ENCODE data around the gene CDH4.

The CDH4 gene

GRCh38 chr20:61916318-61916891 is 664.3 kb downstream of the CDH4 start:
- DNase-seq = no peak

DNA sequence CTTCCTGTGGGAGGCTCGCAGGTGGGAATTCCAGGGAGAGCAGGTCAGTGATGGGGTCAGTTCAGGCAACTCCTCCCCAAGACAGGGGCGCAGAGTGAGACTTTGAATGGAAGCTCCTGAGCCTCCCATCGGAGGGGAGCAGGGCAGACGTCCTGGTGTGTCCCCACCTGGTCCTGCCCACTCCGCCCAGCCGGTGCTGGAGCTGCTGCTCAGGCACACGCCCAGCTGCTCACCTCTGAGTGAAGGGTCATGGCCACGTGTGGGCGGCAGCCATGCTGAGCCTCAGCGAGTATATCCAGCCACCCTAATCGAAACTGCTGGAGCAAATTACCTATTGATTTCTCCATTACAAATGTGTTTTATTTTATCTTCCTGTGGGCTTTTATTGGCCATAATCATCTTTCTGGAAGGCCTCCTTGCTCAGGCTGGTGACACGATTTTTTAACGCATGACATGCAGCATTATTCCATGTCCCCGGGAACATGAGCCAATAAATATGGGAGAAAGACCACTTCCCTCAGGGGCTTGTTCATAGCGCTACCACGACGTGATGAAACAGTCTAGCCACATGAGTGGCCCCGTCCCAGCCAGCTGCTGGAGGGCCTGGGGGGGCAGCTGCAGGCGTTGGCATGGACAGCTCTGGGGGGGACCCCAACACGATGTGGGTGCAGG is 665.5 kb downstream of the CDH4 start:
- DNase-seq = no peak

GRCh38 chr20:61918548-61918947 is 666.5 kb downstream of the CDH4 start:
- no peak for DNase-seq

GRCh38 chr20:61919239-61919638 is 667.2 kb downstream of the CDH4 start:
- DNase-seq = no peak

- DNase-seq = no peak
Measured at GRCh38 chr20:61919675-61920365, 667.8 kb downstream of the CDH4 start.

- no peak for DNase-seq
Measured at GRCh38 chr20:61922411-61922810, 670.4 kb downstream of the CDH4 start.

DNA sequence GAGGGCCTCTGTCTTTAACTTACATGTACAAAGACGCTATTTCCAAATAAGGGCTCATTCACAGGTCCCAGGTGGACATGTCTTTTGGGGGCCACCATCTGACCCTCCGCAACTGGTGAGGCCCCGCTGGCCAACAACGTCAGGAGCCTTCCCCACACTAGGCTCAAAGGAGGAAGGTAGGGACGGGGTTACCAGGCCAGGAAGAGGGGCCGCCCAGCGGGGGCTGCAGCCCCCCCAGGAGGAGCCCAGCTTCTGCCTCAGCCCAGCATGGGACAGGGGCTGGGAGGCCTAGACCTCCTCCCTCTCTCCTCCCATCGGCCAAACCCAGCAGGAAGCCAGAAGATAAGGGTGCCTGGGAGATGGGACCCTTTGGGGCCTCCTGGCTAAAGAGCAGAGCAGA is 670.9 kb downstream of the CDH4 start:
- no peak for DNase-seq

DNA sequence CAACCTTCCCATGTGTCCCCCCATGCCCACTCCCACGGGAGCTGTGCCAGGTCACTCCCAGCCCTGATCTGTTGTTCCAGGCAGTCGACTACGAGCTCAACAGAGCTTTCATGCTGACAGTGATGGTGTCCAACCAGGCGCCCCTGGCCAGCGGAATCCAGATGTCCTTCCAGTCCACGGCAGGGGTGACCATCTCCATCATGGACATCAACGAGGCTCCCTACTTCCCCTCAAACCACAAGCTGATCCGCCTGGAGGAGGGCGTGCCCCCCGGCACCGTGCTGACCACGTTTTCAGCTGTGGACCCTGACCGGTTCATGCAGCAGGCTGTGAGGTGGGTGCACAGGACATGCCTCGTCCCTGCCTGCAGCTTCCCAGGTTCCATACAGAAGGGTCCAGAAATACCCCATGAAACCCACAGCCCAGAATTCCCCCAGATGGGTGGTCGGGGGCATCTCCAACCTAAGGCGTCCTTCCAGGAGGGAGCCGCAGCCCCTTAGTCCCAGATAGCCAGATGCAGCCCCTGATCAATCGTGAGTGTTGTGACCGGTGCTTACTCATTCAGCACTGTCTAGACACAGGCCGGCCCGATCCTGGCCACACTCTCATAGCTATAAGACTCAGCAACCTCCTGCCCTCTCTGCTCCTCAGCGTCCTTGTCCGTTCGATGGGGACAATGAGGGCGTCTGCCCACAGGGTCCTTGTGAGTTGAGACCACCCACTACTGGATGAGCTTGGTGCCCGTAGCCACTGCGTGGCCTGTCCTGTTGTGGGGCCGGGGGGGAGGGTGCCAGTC is 671.5 kb downstream of the CDH4 start:
- no peak for DNase-seq

GRCh38 chr20:61924211-61924857 is 672.3 kb downstream of the CDH4 start:
- no peak for DNase-seq

DNA sequence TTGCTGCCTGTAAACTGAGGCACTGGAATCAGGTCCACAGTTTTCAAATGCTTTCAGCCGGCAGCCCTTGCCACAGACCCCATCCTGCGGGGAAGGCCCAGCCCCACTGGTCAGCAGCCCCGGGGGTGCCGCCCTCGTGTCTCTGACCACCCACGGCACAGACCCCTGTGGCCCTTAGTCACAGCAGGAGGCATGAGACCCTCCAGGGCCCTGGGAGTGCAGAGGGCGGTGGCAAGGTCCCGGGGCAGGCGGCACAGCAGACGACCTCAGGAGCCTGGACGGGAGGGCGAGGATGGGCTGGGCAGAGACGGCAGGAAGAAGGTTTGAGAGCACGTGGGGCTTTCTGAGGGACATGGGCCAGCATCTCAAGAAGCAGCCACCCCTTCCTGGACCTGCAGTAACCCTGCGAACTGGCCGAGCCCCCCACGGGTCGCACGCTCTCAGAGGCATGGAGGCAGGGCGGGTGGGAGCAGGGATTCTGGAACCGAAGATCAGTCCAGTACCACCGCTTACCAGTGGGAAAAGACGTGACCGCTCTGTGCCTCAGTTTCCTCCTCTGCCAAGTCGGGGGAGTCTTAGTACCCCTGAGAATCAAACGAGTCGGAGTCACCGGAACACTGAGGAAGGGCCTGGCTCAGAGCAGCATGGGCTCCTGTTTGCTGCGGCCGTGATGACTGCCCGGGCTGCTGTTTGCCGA is 672.9 kb downstream of the CDH4 start:
- no peak for DNase-seq

DNA sequence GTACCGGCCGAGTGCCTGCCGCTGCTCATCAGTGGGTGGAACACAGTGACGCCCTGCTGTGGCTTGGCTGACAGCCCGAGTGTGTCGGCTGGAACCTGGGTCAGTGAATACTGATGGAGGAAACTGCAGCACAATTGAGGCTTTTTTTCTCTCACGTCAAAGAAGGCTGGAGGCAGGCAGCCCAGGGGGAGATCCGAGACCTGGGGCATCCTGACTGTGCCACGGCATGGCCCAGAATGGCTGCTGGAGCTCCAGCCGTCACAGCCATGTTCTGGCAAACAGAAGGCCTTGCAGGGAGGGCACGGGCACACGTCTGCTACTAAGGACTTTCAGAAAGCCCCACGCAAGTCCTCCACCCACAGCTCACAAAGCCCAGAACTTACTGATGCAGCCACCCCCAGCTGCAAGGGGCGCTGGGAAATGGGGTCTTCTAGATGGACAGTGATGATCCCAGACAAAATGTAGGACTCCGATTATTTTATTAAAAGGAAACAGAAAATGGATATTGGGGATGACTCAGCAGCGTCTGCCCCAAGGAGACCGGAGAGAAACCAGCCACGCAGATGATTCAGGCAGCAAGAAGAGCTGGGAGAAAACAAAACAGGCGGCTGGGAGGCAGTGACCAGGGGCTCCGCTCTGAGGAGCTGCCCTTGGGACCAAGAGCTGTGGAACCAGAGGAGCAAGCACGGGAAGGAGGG is 673.6 kb downstream of the CDH4 start:
- DNase-seq = no peak

GRCh38 chr20:61926253-61926613 is 674.2 kb downstream of the CDH4 start:
- no peak for DNase-seq

DNA sequence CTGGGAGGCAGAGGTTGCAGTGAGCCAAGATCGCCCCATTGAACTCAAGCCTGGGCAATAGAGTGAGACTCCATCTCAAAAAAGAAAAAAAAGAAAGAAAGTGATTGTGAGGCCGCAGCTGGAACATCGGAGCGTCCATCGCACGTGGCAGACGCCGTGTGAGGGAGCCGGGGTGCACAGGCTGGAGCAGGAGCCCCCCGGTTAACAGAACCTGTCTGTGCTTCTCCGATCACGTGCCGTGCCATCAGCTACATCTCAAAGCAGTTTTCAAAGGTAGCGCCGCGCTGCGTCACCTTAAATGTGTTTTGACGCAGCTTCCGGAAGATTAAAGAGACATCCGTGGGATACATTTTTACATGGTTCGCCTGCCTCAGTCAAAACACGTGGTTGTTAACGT is 674.7 kb downstream of the CDH4 start:
- DNase-seq = no peak

DNA sequence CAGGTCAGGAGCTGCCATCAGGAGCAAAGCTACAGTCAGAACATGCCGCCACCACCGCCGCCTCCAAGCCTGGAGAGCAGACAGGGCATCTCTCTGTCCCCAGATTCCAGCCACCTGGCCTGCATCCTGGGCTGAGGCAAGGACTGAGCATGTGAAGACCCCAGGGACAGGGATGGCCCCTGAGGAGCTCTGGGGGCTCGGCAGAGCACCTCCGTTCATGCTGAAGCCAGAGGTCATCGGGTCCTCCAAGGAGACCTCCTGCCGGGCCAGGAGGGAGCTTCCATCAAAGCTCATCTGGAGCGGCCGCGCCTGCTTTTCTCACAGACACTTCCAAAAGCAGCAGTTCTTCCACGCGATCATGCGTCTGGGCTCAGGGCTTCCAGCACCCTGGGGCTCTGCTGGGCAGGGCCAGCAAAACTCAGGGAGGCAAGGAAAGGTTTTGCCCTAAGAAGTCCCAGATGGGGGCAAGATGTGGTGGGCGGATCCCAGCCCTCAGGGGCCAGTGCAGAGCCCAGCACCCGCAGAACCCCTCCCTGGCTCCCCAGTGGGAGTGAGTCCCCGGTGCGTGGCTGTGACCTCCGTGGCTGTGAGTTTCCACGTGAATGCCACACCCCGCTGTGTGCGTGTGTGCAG is 675.2 kb downstream of the CDH4 start:
- no peak for DNase-seq

DNA sequence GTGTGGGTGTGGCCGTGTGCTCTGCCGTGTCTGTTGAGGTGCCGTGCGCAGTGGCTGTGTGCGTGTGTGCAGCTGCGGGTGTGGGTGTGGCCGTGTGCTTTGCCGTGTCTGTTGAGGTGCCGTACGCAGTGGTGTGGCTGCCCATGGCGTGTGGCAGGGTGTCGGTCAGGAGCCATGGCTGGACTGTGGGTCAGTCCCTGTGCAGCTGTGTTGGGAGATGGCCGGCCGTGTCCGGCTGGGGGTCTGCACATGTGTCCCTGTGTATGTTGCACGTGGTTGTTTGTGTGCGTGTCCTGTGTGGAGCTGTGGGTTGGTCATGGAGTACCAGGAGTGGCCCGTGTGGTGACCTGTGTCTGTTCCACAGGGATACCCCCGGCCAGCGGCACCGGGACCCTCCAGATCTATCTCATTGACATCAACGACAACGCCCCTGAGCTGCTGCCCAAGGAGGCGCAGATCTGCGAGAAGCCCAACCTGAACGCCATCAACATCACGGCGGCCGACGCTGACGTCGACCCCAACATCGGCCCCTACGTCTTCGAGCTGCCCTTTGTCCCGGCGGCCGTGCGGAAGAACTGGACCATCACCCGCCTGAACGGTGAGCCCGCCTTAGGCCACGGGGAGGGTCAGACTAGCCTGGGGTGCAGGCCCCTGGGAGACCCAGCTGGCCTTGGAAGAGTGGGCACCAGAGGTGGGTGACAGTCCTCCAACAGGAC is 675.9 kb downstream of the CDH4 start:
- DNase-seq = no peak

DNA sequence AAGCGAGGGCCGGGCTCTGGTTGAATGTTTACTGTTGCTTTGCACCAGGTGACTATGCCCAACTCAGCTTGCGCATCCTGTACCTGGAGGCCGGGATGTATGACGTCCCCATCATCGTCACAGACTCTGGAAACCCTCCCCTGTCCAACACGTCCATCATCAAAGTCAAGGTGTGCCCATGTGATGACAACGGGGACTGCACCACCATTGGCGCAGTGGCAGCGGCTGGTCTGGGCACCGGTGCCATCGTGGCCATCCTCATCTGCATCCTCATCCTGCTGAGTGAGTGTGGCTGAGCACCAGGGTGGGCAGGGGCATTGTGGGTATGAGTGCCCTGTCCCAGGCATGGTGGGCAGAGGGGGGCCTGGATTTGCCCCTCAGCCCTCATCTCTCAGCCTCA is 677.5 kb downstream of the CDH4 start:
- no peak for DNase-seq

DNA sequence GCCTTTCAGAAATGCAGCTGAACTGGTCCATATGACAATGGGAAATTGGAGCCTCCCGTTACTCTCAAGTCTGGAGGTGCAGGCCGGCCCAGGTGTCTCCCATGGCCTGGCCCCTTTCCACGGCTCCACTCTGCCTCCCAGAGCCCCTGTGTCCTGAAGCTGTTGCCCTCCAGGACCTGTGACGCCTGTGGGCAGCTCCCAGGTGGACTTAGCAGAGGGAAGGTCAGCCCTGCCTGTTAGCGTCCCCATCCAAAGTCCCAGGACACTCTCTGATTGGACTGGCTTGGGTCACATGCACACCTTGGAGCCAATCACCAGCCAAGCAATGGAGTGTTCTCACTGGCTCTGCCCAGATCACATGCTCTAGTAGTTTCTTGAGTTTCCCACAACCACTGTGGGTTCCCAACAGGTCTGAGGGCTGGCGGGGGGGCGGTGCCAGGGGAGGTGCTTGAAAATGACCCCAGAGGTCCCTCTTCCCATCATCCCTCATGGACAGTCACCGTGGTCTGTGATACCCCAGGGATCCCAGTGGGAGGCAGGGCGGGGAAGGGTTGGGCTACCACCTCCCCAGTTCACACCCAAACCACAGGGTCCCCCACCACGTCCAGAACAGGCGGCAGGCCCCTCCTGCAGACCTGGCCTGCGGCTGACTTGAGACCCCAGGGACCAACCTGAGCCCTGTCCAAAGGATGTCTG is 678.1 kb downstream of the CDH4 start:
- no peak for DNase-seq

DNA sequence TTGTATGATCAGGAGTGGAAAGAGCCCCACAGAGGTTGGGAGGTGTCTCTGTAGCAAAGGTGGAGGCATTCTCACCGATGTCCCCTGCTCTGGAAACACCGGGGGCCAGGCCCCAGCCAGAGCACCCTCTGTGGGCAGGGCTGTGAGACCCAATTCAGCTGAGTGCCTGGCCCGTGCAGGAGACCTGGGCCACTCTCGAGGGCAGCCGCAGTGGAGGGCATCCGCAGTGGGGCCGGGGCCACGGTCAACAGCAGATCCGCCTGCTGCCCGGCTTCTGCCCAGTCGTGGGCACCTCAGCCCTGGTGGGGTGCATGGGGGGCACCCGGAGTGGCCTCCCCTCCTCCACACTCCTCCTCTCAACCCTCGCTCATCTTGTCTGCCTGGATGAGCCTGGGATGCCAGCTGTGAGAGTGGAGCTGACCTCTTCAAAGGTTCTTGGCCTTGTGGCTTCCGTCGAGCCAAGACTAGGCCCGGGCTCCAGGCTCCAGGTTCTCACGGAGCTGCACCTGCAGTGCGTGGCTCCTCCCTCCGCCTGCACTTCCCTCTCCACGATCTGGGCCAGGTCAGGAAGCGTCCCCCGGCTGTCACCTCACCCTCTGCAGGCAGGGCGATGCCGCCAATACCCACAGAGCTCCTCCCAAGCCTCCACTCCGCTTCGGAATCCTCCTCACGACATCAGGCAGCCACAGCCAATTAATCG is 678.9 kb downstream of the CDH4 start:
- no peak for DNase-seq

- DNase-seq = no peak
Measured at GRCh38 chr20:61931476-61932198, 679.6 kb downstream of the CDH4 start.
